HepG2 (cell line): Measurements from ENCODE around the gene CELA2B. TPM values are rescaled to one million over a fixed set of nuclear protein-coding genes. Genes with fewer than 3 reads are reported as not detected.

Source experiments
- AHR ChIP-seq: IDR thresholded peaks from 2 replicates; pipeline ENCODE4 v1.6.1; 2018; ENCODE audit warnings: missing genetic modification reagents, missing compliant biosample characterization
- BORCS8-MEF2B ChIP-seq: sonication (generic); formaldehyde crosslinking; IDR thresholded peaks from 2 replicates; pipeline ENCODE4 v1.8.0; 2022; ENCODE audit warnings: mild to moderate bottlenecking, missing genetic modification reagents
- ELF3 ChIP-seq: IDR thresholded peaks from 2 replicates; pipeline ENCODE4 v1.6.1; 2016; ENCODE audit warnings: missing genetic modification reagents, missing compliant biosample characterization
- EP300 ChIP-seq, 3 experiments: sonication (generic) in 1 of 3; formaldehyde crosslinking in 1 of 3; IDR thresholded peaks; 2 replicates each; pipeline versions ENCODE4 v1.5.1 to v1.6.1; 2011 to 2020; ENCODE audit warnings: low read depth in 2 of 3, low read length in 2 of 3, borderline replicate concordance in 1 of 3, improper control_type of control experiment in 1 of 3, mild to moderate bottlenecking in 1 of 3, missing genetic modification reagents in 1 of 3, moderate library complexity in 1 of 3
- ETS1 ChIP-seq: sonication (generic); formaldehyde crosslinking; IDR thresholded peaks from 2 replicates; pipeline ENCODE4 v1.4.0; 2020; ENCODE audit warnings: missing genetic modification reagents
- GFI1 ChIP-seq: sonication (generic); formaldehyde crosslinking; IDR thresholded peaks from 2 replicates; pipeline ENCODE4 v1.5.0; 2020; ENCODE audit warnings: missing genetic modification reagents, mild to moderate bottlenecking, borderline replicate concordance
- GZF1 ChIP-seq: sonication (generic); formaldehyde crosslinking; IDR thresholded peaks from 2 replicates; pipeline ENCODE4 v1.5.1; 2020; ENCODE audit warnings: mild to moderate bottlenecking, missing genetic modification reagents
- JARID2 ChIP-seq: sonication (generic); formaldehyde crosslinking; IDR thresholded peaks from 2 replicates; pipeline ENCODE4 v1.8.1; 2023; ENCODE audit warnings: missing genetic modification reagents, inconsistent platforms; ENCODE audit not compliant: insufficient replicate concordance
- KDM3A ChIP-seq: IDR thresholded peaks from 2 replicates; pipeline ENCODE4 v1.6.1; 2018; ENCODE audit warnings: low read depth, missing compliant biosample characterization
- KDM4B ChIP-seq: sonication (generic); formaldehyde crosslinking; IDR thresholded peaks from 2 replicates; pipeline ENCODE4 v1.4.0; 2020; ENCODE audit warnings: missing genetic modification reagents
- MAFF ChIP-seq: IDR thresholded peaks from 2 replicates; pipeline ENCODE4 v1.6.1; 2011; ENCODE audit warnings: low read depth, low read length, improper control_type of control experiment
- MIXL1 ChIP-seq: IDR thresholded peaks from 2 replicates; pipeline ENCODE4 v1.6.1; 2016
- MYNN ChIP-seq: sonication (generic); formaldehyde crosslinking; IDR thresholded peaks from 2 replicates; pipeline ENCODE4 v1.4.0; 2020; ENCODE audit warnings: mild to moderate bottlenecking, low read depth, missing genetic modification reagents
- POGK ChIP-seq: sonication (generic); formaldehyde crosslinking; conservative IDR thresholded peaks from 2 replicates; pipeline ENCODE4 v1.8.0; 2022; ENCODE audit warnings: mild to moderate bottlenecking, moderate library complexity, missing genetic modification reagents
- RBFOX2 ChIP-seq: fragments of 200-400 bp; formaldehyde crosslinking; IDR thresholded peaks from 2 replicates; pipeline ENCODE4 v1.6.1; 2017; ENCODE audit warnings: low read depth, mild to moderate bottlenecking, low read length
- RFX1 ChIP-seq: fragments of 450-650 bp; IDR thresholded peaks from 2 replicates; pipeline ENCODE4 v1.6.1; 2017
- RFXAP ChIP-seq: sonication (generic); formaldehyde crosslinking; IDR thresholded peaks from 2 replicates; pipeline ENCODE4 v1.4.0; 2020; ENCODE audit warnings: missing genetic modification reagents, borderline replicate concordance
- SATB2 ChIP-seq: sonication (generic); formaldehyde crosslinking; IDR thresholded peaks from 2 replicates; pipeline ENCODE4 v1.5.0; 2020; ENCODE audit warnings: missing genetic modification reagents
- SP140L ChIP-seq: sonication (generic); formaldehyde crosslinking; IDR thresholded peaks from 2 replicates; pipeline ENCODE4 v1.4.0; 2020; ENCODE audit warnings: missing genetic modification reagents, borderline replicate concordance
- STAT5B ChIP-seq: sonication (generic); formaldehyde crosslinking; IDR thresholded peaks from 2 replicates; pipeline ENCODE4 v1.4.0; 2020; ENCODE audit warnings: missing genetic modification reagents
- ZBTB34 ChIP-seq: sonication (generic); formaldehyde crosslinking; IDR thresholded peaks from 2 replicates; pipeline ENCODE4 v1.8.0; 2022; ENCODE audit warnings: mild to moderate bottlenecking, missing genetic modification reagents
- ZBTB7A ChIP-seq: sonication (generic); formaldehyde crosslinking; IDR thresholded peaks from 2 replicates; pipeline ENCODE4 v1.8.0; 2022; ENCODE audit warnings: mild to moderate bottlenecking, missing genetic modification reagents
- ZEB1 ChIP-seq: IDR thresholded peaks from 2 replicates; pipeline ENCODE4 v1.6.1; 2012; ENCODE audit warnings: mild to moderate bottlenecking, low read depth, inconsistent platforms; ENCODE audit not compliant: insufficient replicate concordance
- ZFP82 ChIP-seq: sonication (generic); formaldehyde crosslinking; IDR thresholded peaks from 2 replicates; pipeline ENCODE4 v1.5.1; 2020; ENCODE audit warnings: mild to moderate bottlenecking, missing genetic modification reagents, borderline replicate concordance
- ZNF335 ChIP-seq: sonication (generic); formaldehyde crosslinking; IDR thresholded peaks from 2 replicates; pipeline ENCODE4 v1.4.0; 2020; ENCODE audit warnings: missing genetic modification reagents
- ZNF564 ChIP-seq: sonication (generic); formaldehyde crosslinking; IDR thresholded peaks from 2 replicates; pipeline ENCODE4 v1.8.1; 2023; ENCODE audit warnings: mild to moderate bottlenecking, missing genetic modification reagents
- polyA plus RNA-seq, 8 experiments: library from polyadenylated mRNA; depleted of rRNA in 3 of 8; stranded (reverse) in 7 of 8; unstranded in 1 of 8; fragments of >200 nt; fragmentation: Illumina TruSeq in 4 of 8; extraction: Trizol in 4 of 8; gene quantifications; 2 replicates each; pipeline versions ENCODE4 v1.2.1 to v1.2.3, GENCODE V29; 2011 to 2016; ENCODE audit warnings: low read depth in 4 of 8, missing spikeins in 1 of 8, mixed read lengths in 1 of 8; ENCODE audit not compliant: insufficient read depth in 1 of 8
- total RNA-seq, 5 experiments: library from RNA; depleted of rRNA; stranded (reverse); fragments of >200 nt; fragmentation: Illumina TruSeq; extraction: Trizol; gene quantifications; 2 replicates each; pipeline ENCODE4 v1.2.3, GENCODE V29; 2016; ENCODE audit warnings: low read depth in 1 of 5

The CELA2B gene
- total and polyA plus RNA-seq, 2 of the 13 experiments (the other 11 are each of a cell fraction or from before 2014, with no cell fraction given), result not detected

GRCh38 chr1:15526490-15527339, 50.8 kb downstream of the CELA2B start, which contains the start of gene DNAJC16 (continued):
- TF ChIP-seq SP140L (CRISPR knock-in tag) (no peak), ZEB1 (peak; percentile 85), EP300 (IDR thresholded peaks at IDR 0.05; ENCODE audit: low read depth in 2 of 2, low read length in 2 of 2) (no peak), EP300 (CRISPR knock-in tag; IDR thresholded peaks at IDR 0.05; ENCODE audit: borderline replicate concordance) (peak; percentile 35; the same call in 1 of the 2 replicates), ELF3 (CRISPR knock-in tag) (peak; percentile 84), GZF1 (CRISPR knock-in tag) (no peak), MIXL1 (CRISPR knock-in tag) (peak; percentile 63; the same call in 1 of the 2 replicates), STAT5B (CRISPR knock-in tag) (no peak), ZBTB7A (CRISPR knock-in tag) (no peak), KDM4B (0 out of 2 replicates have a peak, but pooled peaks have one; percentile 67), ZFP82 (CRISPR knock-in tag) (no peak), JARID2 (no peak), BORCS8-MEF2B (CRISPR knock-in tag) (peak; percentile 81), POGK (peak; percentile 83), GFI1 (CRISPR knock-in tag) (peak; percentile 55; the same call in 1 of the 2 replicates), RFX1 (peak; percentile 100), MYNN (no peak; the same call in 1 of the 2 replicates), ZNF335 (peak; percentile 64; the same call in 1 of the 2 replicates), AHR (CRISPR knock-in tag) (peak; percentile 52; the same call in 1 of the 2 replicates), SATB2 (no peak), ZBTB34 (CRISPR knock-in tag) (peak; percentile 87; the same call in 1 of the 2 replicates), RFXAP (peak; percentile 61; the same call in 1 of the 2 replicates), ZNF564 (CRISPR knock-in tag) (no peak), RBFOX2 (peak; percentile 95), MAFF (no peak), ETS1 (CRISPR knock-in tag) (no peak), KDM3A (peak; percentile 66)
